SU-DHL-6 (cell line): ENCODE results near the gene IGFL4.

Experiments used
- CTCF ChIP-seq: fragments of 200-600 bp; sonication (generic); IDR thresholded peaks from one replicate; pipeline ENCODE4 v1.5.1; 2017; ENCODE audit warnings: antibody characterized with exemption, mild to moderate bottlenecking, low read length, moderate library complexity; ENCODE audit not compliant: insufficient read depth, poor library complexity, severe bottlenecking
- EZH2phosphoT487 ChIP-seq: fragments of 200-600 bp; sonication (generic), shearing (Covaris generic); conservative IDR thresholded peaks from 2 replicates; pipeline ENCODE4 v1.6.1; 2018; ENCODE audit warnings: mild to moderate bottlenecking, antibody characterized with exemption, low read length, moderate library complexity, mixed read lengths

- TF ChIP-seq CTCF (no peak), EZH2phosphoT487 (no peak)
These were observed 50.6 kb downstream of the IGFL4 start for GRCh38 chr19:45990113-45990728.
